NCI-H2081 (cell line): Measurements from ENCODE around the gene ZNF639.

Experiments
- DNase-seq, 2 experiments: peaks; one replicate each; lab custom pipeline; 2025; lab: John Stamatoyannopoulos, UW

The ZNF639 gene

GRCh38 chr3:179309225-179310078 lies 13.4 kb upstream of the ZNF639 start:
- DNase-seq = no peak

GRCh38 chr3:179318876-179319275 lies 4.0 kb upstream of the ZNF639 start:
- no peak for DNase-seq

GRCh38 chr3:179321668-179322285 lies 1.1 kb upstream of the ZNF639 start:
- DNase-seq = peak; percentile 31 to 81

GRCh38 chr3:179323197-179324110 lies 623 bp downstream of the ZNF639 start:
- peak; percentile 78 to 83 for DNase-seq

DNA sequence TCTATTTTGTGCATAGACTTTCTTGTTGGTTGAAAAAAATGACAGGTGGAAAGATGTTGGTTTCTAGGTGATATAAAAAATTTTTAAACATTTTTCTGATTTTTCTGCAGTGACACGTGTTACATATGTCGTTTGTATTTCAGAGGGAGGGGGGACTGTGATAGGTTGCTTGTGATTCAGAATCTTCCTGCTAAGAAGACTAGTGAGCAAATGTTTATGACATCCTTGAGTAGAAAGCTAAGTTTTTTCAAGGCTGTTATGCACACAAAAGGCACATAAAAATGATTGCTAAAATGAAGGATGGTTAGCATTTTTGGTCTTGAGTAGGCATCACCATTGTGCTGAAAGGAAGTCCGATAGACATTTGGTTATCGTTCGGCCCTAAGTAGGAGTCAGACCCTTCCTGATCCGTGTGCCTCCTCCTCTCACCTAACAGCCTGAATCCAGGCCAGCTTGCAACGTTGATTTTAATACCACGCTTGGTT lies 1.5 kb downstream of the ZNF639 start:
- peak; percentile 27 to 57 for DNase-seq

- DNase-seq = no peak
These were observed 7.6 kb downstream of the ZNF639 start for GRCh38 chr3:179330438-179330837.

GRCh38 chr3:179332240-179332639 lies 9.4 kb downstream of the ZNF639 start:
- DNase-seq = no peak

DNA sequence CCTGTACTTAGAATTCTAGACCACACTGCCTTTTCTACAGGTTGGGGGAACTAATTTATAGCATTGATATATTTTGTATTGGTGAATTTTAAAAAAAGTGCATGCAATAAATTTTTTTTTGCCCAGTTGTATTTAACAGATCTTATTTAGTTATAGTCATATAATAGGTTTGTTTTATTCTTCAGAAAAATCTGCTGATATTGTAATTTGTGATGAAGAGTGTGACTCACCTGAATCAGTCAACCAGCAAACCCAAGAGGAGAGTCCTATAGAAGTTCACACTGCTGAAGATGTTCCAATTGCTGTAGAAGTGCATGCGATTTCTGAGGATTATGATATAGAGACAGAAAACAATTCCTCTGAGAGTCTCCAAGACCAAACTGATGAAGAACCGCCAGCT lies 10.3 kb downstream of the ZNF639 start:
- no peak for DNase-seq

- no peak for DNase-seq
These were observed 13.6 kb downstream of the ZNF639 start for GRCh38 chr3:179336345-179336929.

DNA sequence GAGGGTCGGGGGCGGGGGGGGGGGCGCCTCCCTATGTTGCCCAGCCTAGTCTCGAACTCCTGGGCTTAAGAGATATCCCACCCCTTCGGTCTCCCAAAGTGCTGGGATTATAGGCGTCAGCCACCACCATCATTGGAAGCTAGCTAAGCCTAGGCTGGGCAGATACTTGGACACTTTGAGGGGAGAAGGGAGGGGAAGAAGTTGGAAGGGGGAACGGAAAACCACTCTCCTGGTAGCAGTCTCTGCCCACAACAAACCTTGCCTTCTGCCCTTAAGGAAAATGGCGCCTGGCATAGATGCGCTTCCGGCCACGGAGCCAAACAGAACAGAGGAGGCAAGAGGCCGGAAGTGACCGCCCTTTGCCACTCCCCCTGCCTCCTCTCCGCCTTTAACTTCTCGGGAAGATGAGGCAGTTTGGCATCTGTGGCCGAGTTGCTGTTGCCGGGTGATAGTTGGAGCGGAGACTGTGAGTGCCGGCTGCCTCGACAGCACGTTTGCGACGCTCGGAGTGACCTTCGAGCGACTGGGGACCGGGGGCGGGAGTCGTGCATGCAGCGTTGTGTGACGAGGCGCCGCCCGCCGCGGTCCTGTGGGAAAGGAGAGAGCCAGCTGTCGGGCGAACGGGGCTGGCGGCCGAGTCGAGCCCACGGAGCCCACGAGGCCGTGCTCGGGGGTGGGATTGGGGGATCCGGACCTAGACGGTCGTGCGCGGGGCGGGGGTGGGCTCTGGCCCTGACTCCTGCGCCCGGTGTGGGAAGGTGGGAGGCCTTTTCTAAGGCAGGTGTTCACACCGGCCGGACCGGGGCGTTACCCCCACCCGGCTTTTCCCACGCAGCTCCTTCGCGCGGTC lies 24.7 kb downstream of the ZNF639 start, which contains the start of gene MFN1:
MFN1 (plus strand) TSS at position 365 of the 850 bp plus-strand sequence. CDS start 1,143 bp downstream, outside the sequence.
- peak; percentile 99 for DNase-seq

- DNase-seq = no peak
These were observed 25.6 kb downstream of the ZNF639 start for GRCh38 chr3:179348325-179349013.

DNA sequence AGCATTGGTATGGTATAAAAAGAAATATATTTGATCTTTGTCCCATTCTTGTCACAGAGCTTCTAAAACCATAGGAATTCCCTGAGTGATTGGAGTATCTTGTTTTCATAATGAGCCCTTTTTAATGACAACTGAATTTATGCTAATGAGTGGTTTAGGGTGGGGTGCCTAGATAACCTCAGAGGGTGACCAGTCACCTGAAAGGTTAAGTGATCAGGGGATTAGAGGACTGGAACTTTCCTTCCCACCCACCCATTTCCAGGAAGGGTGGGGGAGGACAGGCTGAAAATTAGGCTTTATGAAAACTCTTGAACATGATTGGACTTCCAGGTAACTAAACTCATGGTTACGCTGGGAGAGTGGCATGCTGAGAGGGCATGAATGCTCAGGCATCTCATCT lies 33.2 kb downstream of the ZNF639 start:
- DNase-seq = no peak

DNA sequence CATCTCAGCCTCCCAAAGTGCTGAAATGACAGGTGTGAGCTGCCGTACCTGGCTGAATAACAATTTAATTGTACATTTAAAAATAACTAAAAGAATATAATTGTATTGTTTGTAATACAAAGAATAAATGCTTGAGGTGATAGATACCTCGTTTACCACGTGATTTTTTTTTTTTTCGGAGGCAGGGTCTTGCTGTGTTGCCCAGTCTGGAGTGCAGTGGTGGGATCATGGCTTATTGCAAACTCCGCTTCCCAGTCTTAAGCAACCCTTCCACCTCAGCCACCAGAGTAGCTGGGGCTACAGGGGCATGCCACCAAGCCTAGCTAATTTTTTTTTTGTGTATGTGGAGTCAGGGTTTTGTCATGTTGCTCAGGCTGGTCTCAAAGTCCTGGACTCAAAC lies 40.5 kb downstream of the ZNF639 start:
- no peak for DNase-seq

GRCh38 chr3:179369621-179370020 lies 46.8 kb downstream of the ZNF639 start:
- DNase-seq = no peak

- DNase-seq = no peak
These were observed 51.1 kb downstream of the ZNF639 start for GRCh38 chr3:179373938-179374337.

GRCh38 chr3:179375091-179375999 lies 52.5 kb downstream of the ZNF639 start:
- DNase-seq = no peak

DNA sequence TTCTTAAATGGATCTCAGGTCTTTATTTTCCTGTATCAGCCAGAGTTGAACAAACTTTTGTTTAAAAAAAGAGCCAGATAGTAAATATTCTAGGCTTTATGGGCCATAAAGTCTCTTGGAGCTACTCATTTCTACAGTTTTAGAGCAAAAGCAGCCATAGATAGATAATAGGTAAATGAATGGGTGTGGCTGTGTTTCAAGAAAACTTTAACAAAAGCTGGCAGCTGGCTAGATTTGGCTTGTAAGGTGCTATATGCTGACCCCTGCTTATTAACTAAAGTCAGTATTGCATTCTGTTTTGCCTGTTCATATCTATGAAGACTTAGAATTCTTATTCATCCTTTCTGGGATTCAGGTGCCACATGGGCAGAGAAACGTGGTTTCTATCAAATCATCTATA lies 53.6 kb downstream of the ZNF639 start:
- DNase-seq = no peak
